Activated CD8-positive, alpha-beta memory T cell treated with anti-CD3 and anti-CD28 coated beads for 1 hour (primary cell): Measurements from ENCODE around the gene RNF169.
"Not testable (repeated sequence)": the region's sequence is repeated elsewhere in the genome, so short reads cannot be mapped to it uniquely, and the experiment has no call there.

Experiments
- DNase-seq, 2 donors: peaks; one replicate each; pipeline ENCODE4 v3.0.0-alpha.2; 2020; ENCODE audit warnings: low read depth in 1 of 2; ENCODE audit errors: extremely low read depth in 1 of 2

RNF169 gene

DNA sequence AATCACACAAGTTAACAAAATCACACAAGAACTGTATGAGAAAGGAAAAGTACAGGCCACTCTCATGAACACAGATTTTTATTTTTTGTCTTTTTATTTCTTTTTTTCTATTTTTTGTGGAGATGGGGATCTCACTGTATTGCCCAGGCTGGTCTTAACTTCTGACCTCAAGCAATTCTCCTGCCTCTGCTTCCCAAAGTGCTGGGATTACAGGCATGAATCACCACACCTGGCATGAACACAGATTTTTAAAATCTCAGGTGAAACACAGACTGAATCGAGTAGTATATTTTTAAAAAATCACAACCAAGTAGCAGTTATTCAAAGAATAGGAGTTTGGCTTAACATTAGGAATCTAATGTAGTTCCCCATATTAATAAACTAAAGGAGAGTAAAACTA is 18.3 kb downstream of the RNF169 start:
- no peak for DNase-seq

DNA sequence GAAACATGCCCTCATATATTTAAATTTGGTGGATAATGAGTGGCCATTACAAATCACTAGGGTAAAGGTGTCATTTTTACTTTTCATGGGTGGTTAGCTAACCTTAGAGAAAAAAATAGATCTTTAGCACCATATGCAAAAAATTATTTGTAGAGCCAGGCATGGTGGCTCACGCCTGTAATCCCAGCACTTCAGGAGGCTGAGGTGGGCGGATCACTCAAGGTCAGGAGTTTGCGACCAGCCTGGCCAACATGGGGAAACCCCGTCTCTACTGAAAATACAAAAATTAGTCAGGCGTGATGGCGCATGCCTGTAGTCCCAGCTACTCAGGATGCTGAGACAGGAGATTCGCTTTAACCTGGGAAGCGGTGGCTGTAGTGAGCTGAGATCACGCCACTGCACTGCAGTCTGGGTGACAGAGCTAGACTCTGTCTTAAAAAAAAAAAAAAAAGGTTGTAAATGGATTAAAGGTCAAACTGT is 19.6 kb downstream of the RNF169 start:
- not testable (repeated sequence) for DNase-seq

DNA sequence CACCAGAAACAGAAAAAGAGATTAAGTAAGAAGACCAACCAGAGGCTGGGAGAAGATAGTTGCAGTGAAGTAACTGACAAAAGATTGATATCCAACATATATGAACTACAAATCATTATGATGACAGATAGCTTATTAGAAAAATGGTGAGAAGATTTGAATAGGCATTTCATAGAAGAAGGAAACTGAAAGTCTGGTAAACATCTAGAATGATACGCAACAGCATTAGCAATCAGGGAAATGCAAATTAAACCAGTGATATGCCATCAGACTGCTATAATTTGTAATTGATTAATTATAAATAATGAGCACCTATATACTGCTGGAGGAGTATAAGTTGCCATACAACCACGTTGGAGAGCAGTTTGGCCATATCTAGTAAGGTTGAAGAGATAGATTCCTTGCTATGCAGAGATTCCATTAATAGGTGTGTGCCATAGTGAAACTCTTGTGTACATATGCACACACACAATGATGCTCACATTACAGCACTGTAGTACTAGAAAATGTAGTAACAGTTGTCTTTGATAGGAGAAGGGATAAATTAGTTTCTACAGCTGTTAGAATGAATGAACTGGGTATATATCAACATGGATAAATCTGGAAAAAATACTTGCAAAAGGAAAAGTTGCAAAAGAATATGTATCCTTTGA is 20.5 kb downstream of the RNF169 start:
- DNase-seq: no peak

DNA sequence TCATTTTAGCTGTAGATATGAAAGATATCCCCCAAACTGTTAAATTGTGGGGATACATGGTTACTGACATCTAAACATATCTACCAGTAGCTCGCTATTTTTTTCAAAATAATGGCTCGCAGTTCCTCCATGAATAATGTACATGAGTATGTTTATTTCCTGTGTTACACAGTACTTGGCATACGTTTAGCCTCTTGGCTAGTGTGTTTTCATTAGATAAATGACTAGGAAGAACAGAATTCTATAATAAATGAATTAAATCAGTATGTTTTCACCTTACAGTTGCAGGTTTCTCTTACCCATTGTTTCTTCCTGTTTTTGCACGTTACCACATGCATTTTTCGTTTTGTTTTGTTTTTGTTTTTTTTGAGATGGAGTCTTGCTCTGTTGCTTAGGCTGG is 21.8 kb downstream of the RNF169 start:
- DNase-seq: no peak

DNA sequence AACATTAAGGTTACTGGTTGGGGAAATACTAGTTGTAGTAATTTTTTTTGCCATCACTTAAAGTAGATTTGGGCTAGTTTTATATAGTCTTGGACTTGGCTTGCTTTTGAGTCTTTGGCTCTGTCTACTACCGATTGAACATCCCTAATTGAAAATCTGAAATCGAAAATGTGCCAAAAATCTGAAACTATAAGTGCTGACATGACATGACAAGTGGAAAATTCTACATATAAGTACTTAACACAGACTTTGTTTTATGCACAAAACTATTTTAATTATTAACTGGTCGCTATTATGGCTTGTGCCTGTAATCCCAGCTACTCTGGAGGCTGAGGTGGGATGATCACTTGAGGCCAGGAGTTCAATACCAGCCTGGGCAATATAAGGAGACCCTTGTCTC is 22.5 kb downstream of the RNF169 start:
- DNase-seq: no peak

DNA sequence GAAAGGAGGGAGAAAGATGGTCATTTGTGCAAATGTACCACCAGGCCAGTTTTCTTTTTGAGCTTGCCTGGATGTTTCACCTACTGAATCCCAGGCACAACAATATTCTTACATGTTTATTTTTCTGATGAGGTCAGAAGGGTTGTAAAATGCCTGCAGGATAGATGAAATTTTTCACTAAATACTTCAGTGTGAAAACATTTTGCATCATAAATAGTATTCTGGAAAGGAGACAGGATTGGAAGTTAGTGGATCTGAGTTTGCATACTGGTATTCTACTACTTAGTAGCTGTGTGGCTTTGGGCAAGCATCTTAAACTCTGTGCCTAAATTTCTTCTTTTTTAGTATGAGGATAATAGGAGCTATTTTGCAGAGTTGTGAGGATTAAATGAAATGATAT is 24.8 kb downstream of the RNF169 start:
- DNase-seq: no peak

DNA sequence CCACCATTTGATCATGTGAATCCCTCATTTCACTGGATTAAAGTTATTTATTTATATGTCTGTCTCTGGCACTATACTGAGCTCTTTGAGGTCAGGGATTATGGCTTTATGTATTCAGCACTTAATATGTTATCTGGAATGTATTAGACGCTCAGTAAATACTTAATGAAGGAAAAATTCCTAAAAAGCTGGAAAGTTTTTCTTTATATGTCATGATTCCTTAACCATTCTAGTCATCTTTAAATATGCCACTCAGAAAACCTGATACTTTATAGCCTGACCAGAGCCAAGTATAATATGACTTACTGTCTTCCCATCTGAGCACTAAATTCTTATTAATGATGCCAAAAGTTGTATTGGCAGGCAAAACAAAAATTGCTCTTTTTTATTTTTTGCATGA is 27.1 kb downstream of the RNF169 start:
- no peak for DNase-seq

DNA sequence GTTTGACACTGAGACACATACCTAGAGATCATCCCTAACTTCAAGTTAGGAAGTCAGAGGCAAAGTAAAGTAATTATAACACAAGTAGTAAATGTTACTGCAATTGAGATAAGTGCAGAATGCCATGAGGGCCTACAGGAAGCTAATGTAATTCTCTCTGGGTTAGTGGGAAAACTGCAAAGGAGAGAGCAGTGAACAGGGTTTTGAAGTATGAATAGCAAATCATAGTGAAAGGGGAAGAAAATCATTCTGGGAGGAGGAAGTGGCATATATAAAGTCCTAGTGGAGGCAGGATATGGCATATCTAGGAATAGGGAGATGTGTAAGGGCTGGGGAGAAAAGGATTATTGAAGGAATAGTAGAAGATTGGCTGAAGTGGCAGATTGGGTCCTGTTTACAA is 27.9 kb downstream of the RNF169 start:
- DNase-seq: no peak

DNA sequence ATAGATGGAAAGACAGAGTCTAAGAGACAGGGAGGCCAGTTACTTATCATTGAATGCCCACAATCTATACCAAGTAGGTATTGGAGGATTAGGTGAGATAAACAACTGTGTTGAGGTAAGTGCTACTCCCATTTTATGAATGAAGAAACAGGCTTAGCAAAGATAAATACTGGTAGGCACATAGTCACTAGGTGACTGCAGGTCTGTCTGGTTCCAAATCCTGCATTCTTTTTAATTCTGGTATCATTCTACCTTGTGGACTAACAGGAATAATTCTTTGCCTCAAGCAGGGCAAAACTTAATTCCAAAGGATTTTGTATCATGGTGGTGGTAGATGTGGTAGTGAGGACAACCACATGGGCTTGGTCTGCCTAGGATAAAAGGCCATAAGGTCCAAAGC is 28.4 kb downstream of the RNF169 start:
- DNase-seq: no peak

DNA sequence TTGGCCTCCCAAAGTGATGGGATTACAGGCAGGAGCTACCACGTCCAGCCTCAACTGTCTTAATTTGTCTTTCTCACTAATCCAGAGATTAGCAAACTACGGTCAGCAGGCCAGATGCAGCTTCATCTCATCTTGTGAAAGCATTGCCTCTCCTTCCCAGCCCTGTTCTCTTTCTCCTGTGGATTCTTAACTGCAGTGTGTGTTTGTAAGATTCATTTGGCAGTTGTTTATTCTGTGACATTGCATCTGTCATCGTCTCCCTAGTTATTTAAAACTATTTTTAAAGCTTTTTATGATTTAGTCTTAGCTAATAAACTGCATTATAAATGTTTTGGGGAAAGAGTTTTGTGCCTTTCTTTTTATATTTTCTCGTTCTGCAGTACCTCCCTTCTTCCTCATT is 29.2 kb downstream of the RNF169 start:
- no peak for DNase-seq

DNA sequence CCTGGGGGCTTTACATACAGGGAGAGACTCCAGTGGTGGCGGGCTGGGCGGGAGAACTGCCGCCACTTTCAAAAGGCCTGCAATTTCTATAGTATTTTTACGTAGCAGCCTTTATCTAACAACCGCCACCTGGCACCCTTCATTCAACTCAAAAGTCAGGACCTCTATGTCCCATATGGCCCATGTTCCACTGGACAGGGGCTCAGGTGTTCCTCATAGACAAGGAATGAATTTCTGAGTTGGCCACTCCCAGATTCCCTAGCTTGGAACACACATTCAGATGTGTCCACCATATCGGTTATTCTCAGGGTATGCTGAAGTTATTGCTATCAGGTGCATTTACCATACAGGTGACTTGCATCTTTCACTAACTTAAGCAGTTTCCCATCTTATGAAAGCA is 29.9 kb downstream of the RNF169 start:
- DNase-seq: no peak

DNA sequence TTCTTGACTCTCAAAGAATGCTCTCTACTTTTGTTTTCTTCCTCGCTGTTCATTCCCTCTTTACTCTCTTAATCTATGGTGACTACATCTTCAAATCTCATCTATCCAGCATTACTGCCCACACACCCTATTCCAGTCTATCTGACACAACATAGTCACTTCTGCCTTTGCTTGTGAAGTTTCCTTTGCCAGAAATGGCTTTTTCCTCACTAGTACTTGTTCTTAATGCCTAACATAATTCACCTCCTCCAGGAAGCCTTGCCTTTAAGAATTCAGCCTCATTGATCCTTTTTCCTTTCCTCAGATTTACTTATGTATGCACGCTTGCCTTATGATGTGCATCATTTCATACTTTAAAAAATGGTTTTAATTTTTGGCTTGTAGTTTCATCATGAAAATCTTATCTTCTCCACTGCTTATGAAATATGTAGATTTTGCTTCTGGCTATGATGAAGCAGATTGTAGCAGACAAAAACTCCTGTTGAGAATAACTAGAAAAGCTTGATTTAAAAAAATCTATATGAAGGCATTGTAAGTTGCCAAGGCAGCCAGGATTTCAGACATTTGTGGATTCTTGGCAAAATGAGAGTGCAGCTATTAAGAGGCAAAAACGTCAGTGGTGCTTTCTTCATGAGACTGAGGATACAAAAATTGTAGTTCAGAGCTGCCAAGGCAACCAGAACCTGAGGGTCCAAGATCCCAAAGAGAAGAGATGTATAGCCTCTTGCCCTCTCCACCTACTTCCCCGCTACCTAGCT is 31.8 kb downstream of the RNF169 start:
- no peak for DNase-seq

DNA sequence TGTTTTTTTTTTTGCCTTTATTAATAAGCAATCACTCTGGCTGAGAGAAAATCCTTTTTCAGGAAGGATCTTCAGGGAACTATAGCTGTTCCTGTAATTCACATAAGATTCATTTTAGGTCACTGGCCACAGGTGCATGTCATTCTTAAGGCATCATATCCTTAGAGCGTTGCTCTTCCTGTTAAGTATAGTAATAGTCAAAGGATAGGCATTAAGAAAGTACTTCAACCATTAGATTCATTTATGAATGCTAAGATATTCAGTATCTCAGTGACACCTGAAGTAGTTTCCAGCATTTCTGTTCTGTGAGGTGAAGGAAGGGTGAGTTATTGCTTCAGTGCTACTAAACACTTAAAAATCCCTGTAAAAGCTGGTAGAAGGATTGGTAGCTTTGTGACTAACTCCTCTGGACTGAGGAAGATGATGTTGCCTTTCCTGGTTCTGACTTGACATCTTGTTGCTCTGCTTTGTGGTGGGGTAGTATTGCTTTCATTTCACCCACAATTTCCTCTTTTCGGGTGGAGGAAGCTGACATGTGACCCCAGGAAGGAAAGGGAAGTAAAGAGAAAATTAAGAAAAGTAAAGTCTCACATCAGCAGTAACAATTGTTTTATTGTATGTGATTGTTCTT is 34.7 kb downstream of the RNF169 start:
- no peak for DNase-seq

DNA sequence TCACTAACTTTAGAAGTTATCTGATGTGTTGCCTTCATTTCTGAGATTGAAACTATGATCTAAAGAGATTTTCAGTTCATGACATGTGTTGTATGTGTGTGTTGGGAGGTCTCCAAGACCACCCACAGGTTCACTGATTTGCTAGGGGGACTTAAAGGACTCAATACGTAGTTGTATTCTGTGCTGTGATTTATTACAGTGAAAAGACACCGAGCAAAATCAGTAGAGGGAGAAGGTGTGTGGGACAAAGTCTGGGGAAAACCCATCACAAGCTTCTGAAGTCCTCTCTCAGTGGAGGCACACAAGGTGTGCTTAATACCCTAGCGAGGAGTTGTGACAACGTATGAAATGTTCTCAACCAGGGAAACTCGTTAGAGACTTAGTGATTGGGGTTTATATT is 35.6 kb downstream of the RNF169 start:
- DNase-seq: no peak

DNA sequence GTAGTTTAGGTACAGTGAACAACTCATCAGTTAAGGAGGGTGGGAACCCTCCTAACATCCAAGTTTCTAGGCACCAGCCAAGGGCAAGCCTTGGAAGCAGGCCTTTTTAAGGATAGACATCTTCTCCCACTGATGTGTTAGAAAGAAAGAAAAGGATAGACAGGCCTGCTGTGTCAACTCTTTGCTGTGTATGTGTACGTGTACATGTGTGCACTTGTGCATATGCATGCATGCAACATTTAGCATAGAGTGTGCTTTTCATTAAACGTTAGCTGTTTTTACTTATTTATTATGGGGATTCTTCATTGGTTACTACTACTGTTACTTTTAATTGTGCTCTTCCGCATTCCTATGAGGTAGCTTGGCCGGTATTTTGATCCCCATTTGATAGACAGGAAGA is 36.1 kb downstream of the RNF169 start:
- DNase-seq: no peak

DNA sequence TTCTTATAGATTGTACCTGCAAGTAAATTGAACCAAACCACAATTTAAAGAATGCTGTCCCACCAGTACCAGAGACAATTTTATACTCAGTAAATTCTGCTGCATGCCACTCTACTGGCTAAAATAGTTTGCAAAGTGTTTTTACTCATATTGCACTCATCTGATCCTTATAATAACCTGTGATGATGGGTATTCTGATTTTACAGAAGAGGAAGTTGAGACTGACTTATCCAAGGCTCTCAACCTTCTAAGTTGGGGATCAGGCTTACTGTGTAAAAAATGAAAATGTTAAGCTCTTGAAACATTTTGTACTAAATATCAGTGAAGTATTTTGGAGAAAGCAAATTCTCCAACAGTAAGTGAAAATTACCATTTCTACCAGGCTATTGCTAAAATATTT is 37.9 kb downstream of the RNF169 start:
- DNase-seq: no peak

DNA sequence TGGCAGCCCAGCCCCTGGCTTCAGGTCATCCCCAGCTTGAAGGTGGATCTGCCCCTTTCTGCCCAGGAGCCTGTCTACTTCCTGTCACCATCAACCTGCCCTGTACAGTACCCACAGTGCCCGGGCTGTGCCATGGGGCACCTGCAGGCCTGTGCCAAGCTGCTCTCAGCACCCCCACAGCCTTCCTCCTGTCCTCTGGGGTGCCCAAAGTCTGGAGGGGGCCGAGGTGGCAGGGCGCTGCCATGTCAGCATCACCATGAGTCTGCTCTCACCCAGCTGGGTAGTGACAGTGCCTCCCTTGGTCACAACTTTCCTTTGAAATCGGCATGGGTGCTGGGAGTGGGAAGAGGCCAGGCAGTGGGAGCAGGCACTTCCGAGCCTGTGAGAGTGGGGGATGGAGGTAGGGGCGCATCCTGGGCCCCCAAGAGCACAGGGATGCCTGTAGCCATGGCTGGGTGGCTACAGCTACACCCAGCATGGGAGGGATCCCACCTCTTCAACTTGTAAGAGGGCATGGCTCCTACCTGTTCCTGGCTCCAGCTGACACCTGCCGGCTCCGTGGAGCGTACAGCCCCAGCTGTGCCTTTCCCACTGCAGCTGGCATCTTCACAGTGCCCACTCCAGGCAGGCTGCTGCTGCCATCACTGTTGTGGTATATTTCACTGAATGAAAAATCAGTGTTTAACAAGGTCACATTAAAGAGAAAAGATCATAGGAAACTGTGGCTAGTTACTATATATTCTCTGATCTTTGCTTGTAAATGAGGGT is 42.9 kb downstream of the RNF169 start:
- DNase-seq: no peak

DNA sequence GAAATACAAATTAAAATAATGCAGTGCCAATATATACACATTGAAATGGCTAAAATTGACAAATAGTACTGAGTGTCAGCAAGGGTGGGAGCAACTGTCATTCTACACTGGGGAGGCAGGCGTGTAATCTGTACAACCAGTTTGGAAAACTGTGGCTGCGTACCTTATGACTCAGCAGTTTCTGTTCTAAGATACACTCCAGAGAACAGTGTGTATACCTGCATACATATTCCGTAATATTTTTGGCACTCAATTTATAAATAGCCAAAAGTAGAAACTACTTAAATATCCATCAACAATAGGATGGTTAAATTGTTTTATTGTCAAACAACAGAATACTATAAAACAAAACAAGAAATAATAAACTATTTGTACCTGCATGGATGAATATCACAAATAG is 57.6 kb downstream of the RNF169 start:
- no peak for DNase-seq

DNA sequence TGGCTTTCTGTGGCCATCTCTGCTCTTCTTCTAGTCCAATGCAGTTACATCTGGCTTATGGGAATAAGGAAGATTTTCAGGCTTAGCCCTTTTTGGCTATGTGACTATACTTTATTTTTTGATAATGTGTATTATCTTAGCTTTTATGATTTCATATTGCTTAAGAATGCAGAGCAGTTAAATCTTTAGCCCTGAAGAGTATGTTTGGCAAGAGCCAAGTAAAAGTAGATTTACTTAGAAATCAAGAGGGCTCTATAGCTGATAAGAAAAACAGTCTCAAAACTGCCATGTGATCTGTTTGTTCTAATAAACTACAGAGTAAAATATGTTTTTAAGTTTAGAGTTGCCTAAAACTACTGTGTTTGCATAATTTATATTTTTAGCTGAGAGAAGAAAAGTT is 61.2 kb downstream of the RNF169 start:
- DNase-seq: no peak

DNA sequence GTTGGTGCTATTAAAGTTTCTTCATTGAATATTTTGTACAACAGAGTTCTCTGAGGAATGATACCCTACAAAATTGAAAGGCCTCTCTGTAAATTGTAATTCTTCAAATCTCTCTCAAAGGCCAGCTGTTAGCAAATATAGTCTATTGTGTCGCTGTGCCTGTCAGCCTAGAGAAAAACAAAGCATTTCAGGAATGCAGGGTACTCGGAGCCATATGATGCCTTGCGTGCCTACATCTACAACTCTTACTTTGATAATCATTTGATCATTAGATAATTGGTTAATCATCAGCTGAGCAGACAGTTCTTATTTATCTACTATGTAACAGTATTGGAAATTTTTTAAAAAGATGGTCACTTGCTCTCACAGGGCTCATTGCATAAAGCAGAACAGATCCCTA is 67.3 kb downstream of the RNF169 start:
- DNase-seq: no peak

DNA sequence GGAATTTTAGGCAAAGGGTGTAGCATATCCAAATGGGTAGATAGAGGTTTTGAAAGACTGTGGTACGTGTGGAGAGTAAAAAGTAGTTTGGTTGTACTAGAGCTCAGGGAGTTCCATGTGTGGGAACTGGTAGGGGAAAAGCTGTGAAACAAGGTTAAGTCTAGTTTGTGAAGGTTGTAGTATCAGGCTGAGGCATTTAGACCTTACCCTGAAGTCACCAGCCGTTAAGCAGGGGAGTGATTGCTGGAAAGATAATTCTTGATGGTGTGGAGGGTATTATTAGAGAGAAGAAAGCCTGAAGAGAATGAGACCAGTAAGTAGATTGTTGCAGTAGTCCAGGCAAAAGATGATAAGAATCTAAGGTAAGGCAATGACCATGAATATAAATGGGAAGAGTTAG is 68.0 kb downstream of the RNF169 start:
- DNase-seq: no peak
